Measurements from ENCODE around the gene ATP4A.
"Not testable (repeated sequence)": the region's sequence is repeated elsewhere in the genome, so short reads cannot be mapped to it uniquely, and the experiment has no call there.

Gene ATP4A

DNA sequence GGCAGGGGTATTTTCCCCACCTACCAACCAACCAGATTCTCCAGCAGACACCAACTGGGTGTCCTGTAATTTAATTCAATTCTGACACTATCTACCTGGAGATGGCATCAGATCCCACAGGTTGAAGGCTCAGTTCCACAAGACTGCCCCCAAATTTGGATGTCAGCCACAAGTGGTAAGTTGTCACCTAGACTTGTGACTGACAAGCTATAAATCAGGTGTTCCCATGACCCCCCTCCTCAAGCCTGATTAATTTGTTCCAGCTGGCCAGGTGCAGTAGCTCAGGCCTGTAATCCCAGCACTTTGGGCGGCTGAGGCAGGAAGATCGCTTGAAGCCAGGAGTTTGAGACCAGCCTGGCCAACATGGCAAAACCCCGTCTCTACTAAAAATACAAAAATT is 38.5 kb upstream of the ATP4A start:
- DNase-seq (no peak), ATAC-seq (ENCODE audit: insufficient read depth, low read depth) (no peak)
- Histone ChIP-seq H3K36me3 (ENCODE audit: insufficient read depth, low read length) (no peaks in the 10 kb centered on the region), H3K9me3 (ENCODE audit: insufficient read depth, low read length, severe bottlenecking) (no peaks in the 10 kb centered on the region), H3K4me1 (ENCODE audit: insufficient read depth, low read length) (no peaks in the 10 kb centered on the region), H3K27me3 (ENCODE audit: insufficient read depth, low read length, poor library complexity) (no peaks in the 10 kb centered on the region), H3K4me2 (ENCODE audit: insufficient read depth, low read length) (no peak overlapping the region), H3K79me2 (ENCODE audit: insufficient read depth, low read length) (no peaks in the 10 kb centered on the region), H3K4me3 (ENCODE audit: low read depth in 1 of 2, low read length in 2 of 2) (no peak overlapping the region), H3K9ac (ENCODE audit: low read depth, low read length) (no peak overlapping the region), H3K27ac (ENCODE audit: low read length) (no peak overlapping the region), H2AFZ (ENCODE audit: low read depth, low read length) (no peak overlapping the region), H4K20me1 (ENCODE audit: insufficient read depth, low read length) (no peaks in the 10 kb centered on the region)
- TF ChIP-seq, protein P1, sequence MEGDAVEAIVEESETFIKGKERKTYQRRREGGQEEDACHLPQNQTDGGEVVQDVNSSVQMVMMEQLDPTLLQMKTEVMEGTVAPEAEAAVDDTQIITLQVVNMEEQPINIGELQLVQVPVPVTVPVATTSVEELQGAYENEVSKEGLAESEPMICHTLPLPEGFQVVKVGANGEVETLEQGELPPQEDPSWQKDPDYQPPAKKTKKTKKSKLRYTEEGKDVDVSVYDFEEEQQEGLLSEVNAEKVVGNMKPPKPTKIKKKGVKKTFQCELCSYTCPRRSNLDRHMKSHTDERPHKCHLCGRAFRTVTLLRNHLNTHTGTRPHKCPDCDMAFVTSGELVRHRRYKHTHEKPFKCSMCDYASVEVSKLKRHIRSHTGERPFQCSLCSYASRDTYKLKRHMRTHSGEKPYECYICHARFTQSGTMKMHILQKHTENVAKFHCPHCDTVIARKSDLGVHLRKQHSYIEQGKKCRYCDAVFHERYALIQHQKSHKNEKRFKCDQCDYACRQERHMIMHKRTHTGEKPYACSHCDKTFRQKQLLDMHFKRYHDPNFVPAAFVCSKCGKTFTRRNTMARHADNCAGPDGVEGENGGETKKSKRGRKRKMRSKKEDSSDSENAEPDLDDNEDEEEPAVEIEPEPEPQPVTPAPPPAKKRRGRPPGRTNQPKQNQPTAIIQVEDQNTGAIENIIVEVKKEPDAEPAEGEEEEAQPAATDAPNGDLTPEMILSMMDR (IDR thresholded peaks at IDR 0.05; ENCODE audit: borderline replicate concordance, extremely low read depth, low read length, poor library complexity, severe bottlenecking), result no peak

- no peak overlapping the region for H3K27ac ChIP-seq (ENCODE audit: low read length)
- no peaks in the 10 kb centered on the region for H3K9me3 ChIP-seq (ENCODE audit: insufficient read depth, low read length, severe bottlenecking)
- no peak overlapping the region for H2AFZ ChIP-seq (ENCODE audit: low read depth, low read length)
- H3K4me2 ChIP-seq (ENCODE audit: insufficient read depth, low read length), result no peak overlapping the region
- ATAC-seq (ENCODE audit: insufficient read depth, low read depth), result peak; percentile 62; the same call in 2 of the 3 replicates
- TF ChIP-seq EZH2 (IDR thresholded peaks at IDR 0.05; ENCODE audit: borderline replicate concordance, low read depth, low read length, severe bottlenecking), result no peak
- TF ChIP-seq, protein P1 (IDR thresholded peaks at IDR 0.05; ENCODE audit: borderline replicate concordance, extremely low read depth, low read length, poor library complexity, severe bottlenecking), result no peak
- no peaks in the 10 kb centered on the region for H3K36me3 ChIP-seq (ENCODE audit: insufficient read depth, low read length)
- no peaks in the 10 kb centered on the region for H3K4me1 ChIP-seq (ENCODE audit: insufficient read depth, low read length)
- no peak overlapping the region for H3K9ac ChIP-seq (ENCODE audit: low read depth, low read length)
- H3K27me3 ChIP-seq (ENCODE audit: insufficient read depth, low read length, poor library complexity), result no peaks in the 10 kb centered on the region
- H3K4me3 ChIP-seq (ENCODE audit: low read depth in 1 of 2, low read length in 2 of 2), result no peak overlapping the region
- peak; percentile 25 for DNase-seq
- H4K20me1 ChIP-seq (ENCODE audit: insufficient read depth, low read length), result no peaks in the 10 kb centered on the region
- no peaks in the 10 kb centered on the region for H3K79me2 ChIP-seq (ENCODE audit: insufficient read depth, low read length)
Measured at GRCh38 chr19:35596366-35596999, 33.0 kb upstream of the ATP4A start.

GRCh38 chr19:35595928-35596327 is 32.5 kb upstream of the ATP4A start:
- H3K79me2 ChIP-seq (ENCODE audit: insufficient read depth, low read length), result no peaks in the 10 kb centered on the region
- no peak overlapping the region for H3K9ac ChIP-seq (ENCODE audit: low read depth, low read length)
- H3K27ac ChIP-seq (ENCODE audit: low read length), result no peak overlapping the region
- TF ChIP-seq, protein P1 (IDR thresholded peaks at IDR 0.05; ENCODE audit: borderline replicate concordance, extremely low read depth, low read length, poor library complexity, severe bottlenecking), result no peak
- TF ChIP-seq EZH2 (IDR thresholded peaks at IDR 0.05; ENCODE audit: borderline replicate concordance, low read depth, low read length, severe bottlenecking), result no peak
- no peaks in the 10 kb centered on the region for H3K27me3 ChIP-seq (ENCODE audit: insufficient read depth, low read length, poor library complexity)
- H3K4me3 ChIP-seq (ENCODE audit: low read depth in 1 of 2, low read length in 2 of 2), result no peak overlapping the region
- no peaks in the 10 kb centered on the region for H3K36me3 ChIP-seq (ENCODE audit: insufficient read depth, low read length)
- H2AFZ ChIP-seq (ENCODE audit: low read depth, low read length), result no peak overlapping the region
- no peaks in the 10 kb centered on the region for H3K4me1 ChIP-seq (ENCODE audit: insufficient read depth, low read length)
- DNase-seq, result no peak
- no peaks in the 10 kb centered on the region for H4K20me1 ChIP-seq (ENCODE audit: insufficient read depth, low read length)
- ATAC-seq (ENCODE audit: insufficient read depth, low read depth), result no peak
- no peak overlapping the region for H3K4me2 ChIP-seq (ENCODE audit: insufficient read depth, low read length)
- H3K9me3 ChIP-seq (ENCODE audit: insufficient read depth, low read length, severe bottlenecking), result no peaks in the 10 kb centered on the region

GRCh38 chr19:35595026-35595425 is 31.6 kb upstream of the ATP4A start:
- H3K27ac ChIP-seq (ENCODE audit: low read length), result not testable (repeated sequence)

More at GRCh38 chr19:35595026-35595425, 31.6 kb upstream of the ATP4A start:
- not testable (repeated sequence) for ATAC-seq (ENCODE audit: insufficient read depth, low read depth); H3K79me2 ChIP-seq (ENCODE audit: insufficient read depth, low read length); H3K4me3 ChIP-seq (ENCODE audit: low read depth in 1 of 2, low read length in 2 of 2); H3K4me2 ChIP-seq (ENCODE audit: insufficient read depth, low read length); DNase-seq; H4K20me1 ChIP-seq (ENCODE audit: insufficient read depth, low read length); H3K9me3 ChIP-seq (ENCODE audit: insufficient read depth, low read length, severe bottlenecking); H3K9ac ChIP-seq (ENCODE audit: low read depth, low read length); H3K4me1 ChIP-seq (ENCODE audit: insufficient read depth, low read length); H3K27me3 ChIP-seq (ENCODE audit: insufficient read depth, low read length, poor library complexity); H2AFZ ChIP-seq (ENCODE audit: low read depth, low read length); H3K36me3 ChIP-seq (ENCODE audit: insufficient read depth, low read length)
